ENCODE data around the gene SMG6.

- no peak for TF ChIP-seq EP300 (IDR thresholded peaks at IDR 0.05; ENCODE audit: borderline replicate concordance)
- TF ChIP-seq TAF1 (IDR thresholded peaks at IDR 0.05; ENCODE audit: low read depth), result no peak
These were observed 85.2 kb downstream of the SMG6 start for GRCh38 chr17:2218426-2218825.

Data from Ishikawa (cell line).